Adrenal gland (tissue), 5 donors: ENCODE measurements around the gene SHD.

Source experiments
- POLR2A ChIP-seq, 2 donors: fragments of 450-650 bp; IDR thresholded peaks; one replicate each; pipeline ENCODE4 v1.6.1; 2017; ENCODE audit warnings: antibody characterized with exemption in 2 of 2, mild to moderate bottlenecking in 2 of 2, moderate library complexity in 1 of 2
- TF ChIP-seq, protein P1 (sequence below), 6 experiments: fragments of 450-650 bp in 4 of 6; fragments of 200-600 bp in 2 of 6; sonication (generic) in 1 of 6; IDR thresholded peaks; 1 replicate in 5 of 6; 2 replicates in 1 of 6; pipeline versions ENCODE4 v1.5.1 to v1.8.0; 2016 to 2021; ENCODE audit warnings: antibody characterized with exemption in 6 of 6, mild to moderate bottlenecking in 2 of 6, moderate library complexity in 1 of 6
- donor health status: DM: no; HTN: no; CAD: no.

DNA sequence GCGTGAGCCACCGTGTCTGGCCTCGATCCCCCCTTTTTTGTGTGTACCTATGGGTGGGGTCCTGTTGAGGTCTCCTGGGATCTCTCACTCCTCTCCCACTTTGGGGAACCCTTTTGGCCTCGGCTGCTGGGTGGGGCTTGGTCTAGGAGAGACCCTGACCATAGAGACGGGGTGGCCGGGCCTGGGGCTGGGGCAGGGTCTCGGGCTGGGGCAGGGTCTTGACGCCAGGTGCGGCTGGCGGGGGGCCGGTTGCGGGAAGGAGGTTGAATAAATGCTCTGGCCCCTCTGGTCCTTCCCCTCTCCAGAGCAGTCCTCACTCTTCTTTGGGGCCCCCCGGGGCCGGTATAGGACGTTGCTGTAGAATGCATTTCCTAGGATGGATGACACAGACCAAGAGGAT is 13.4 kb downstream of the SHD start:
- TF ChIP-seq, protein P1, sequence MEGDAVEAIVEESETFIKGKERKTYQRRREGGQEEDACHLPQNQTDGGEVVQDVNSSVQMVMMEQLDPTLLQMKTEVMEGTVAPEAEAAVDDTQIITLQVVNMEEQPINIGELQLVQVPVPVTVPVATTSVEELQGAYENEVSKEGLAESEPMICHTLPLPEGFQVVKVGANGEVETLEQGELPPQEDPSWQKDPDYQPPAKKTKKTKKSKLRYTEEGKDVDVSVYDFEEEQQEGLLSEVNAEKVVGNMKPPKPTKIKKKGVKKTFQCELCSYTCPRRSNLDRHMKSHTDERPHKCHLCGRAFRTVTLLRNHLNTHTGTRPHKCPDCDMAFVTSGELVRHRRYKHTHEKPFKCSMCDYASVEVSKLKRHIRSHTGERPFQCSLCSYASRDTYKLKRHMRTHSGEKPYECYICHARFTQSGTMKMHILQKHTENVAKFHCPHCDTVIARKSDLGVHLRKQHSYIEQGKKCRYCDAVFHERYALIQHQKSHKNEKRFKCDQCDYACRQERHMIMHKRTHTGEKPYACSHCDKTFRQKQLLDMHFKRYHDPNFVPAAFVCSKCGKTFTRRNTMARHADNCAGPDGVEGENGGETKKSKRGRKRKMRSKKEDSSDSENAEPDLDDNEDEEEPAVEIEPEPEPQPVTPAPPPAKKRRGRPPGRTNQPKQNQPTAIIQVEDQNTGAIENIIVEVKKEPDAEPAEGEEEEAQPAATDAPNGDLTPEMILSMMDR (IDR thresholded peaks at IDR 0.05) = no peak
- TF ChIP-seq POLR2A (IDR thresholded peaks at IDR 0.05) = no peak
